Measurements from ENCODE around the gene POLG. TPM values are rescaled to one million over a fixed set of nuclear protein-coding genes. Genes with fewer than 3 reads are reported as not detected.

The POLG gene
- polyA plus RNA-seq, result 6.8 and 8.9 TPM in 2 replicates

GRCh38 chr15:89334510-89335297 is at the start of gene POLG:
TSS of gene POLG (minus strand) at chr15:89334824. CDS start at chr15:89333754, 1,070 bp downstream.

Other genes with a start within 250 kb of the POLG start
- 12.1 and 18.8 TPM in 2 replicates for gene ABHD2, start 246.4 kb downstream of the POLG start, polyA plus RNA-seq
- not detected in 2 replicates for gene RLBP1, start 113.2 kb downstream of the POLG start, polyA plus RNA-seq
- gene FANCI, start 90.8 kb downstream of the POLG start, polyA plus RNA-seq, result 1.7 and 3.2 TPM in 2 replicates
- 1.0 and 2.1 TPM in 2 replicates for gene RHCG, start 161.8 kb upstream of the POLG start, polyA plus RNA-seq
- gene TICRR, start 240.6 kb upstream of the POLG start, polyA plus RNA-seq, result not detected in 2 replicates

Data from Purkinje cell (primary cell).